Lung (tissue), 16 donors: ENCODE measurements around the gene KRT23. TPM values are rescaled to one million over a fixed set of nuclear protein-coding genes. Genes with fewer than 3 reads are reported as not detected.

Experiments used
- ATAC-seq: fragments of 200-7000 bp; cut with Tn5 transposase; one replicate; pipeline ENCODE4 v1.9.1; 2020; ENCODE audit warnings: moderate number of reproducible peaks; ENCODE audit not compliant: insufficient read depth, low FRiP score
- DNase-seq, 3 donors: peaks; one replicate each; pipeline ENCODE4 v3.0.0-alpha.2; 2013 to 2017
- H3K27ac ChIP-seq, 2 donors: one replicate each; pipeline ENCODE4 v1.5.1; 2013; ENCODE audit warnings: mild to moderate bottlenecking in 2 of 2, moderate library complexity in 2 of 2, control low read depth in 1 of 2, inconsistent platforms in 1 of 2, low read depth in 1 of 2, low read length in 1 of 2
- H3K27me3 ChIP-seq, 3 donors: one replicate each; pipeline ENCODE4 v1.5.1; 2013; ENCODE audit warnings: low read length in 2 of 3; ENCODE audit not compliant: control insufficient read depth in 3 of 3, insufficient read depth in 3 of 3
- H3K36me3 ChIP-seq, 4 donors: one replicate each; pipeline ENCODE4 v1.5.1; 2013; ENCODE audit warnings: low read length in 4 of 4, mild to moderate bottlenecking in 1 of 4, moderate library complexity in 1 of 4; ENCODE audit not compliant: control insufficient read depth in 4 of 4, insufficient read depth in 4 of 4
- H3K4me1 ChIP-seq, 5 donors: one replicate each; pipeline ENCODE4 v1.5.1; 2013; ENCODE audit warnings: low read length in 5 of 5, mild to moderate bottlenecking in 2 of 5, moderate library complexity in 1 of 5; ENCODE audit not compliant: control insufficient read depth in 5 of 5, insufficient read depth in 5 of 5
- H3K4me3 ChIP-seq: one replicate; pipeline ENCODE4 v1.5.1; 2013; ENCODE audit warnings: mild to moderate bottlenecking, control low read depth, moderate library complexity
- H3K9ac ChIP-seq, 2 donors: one replicate each; pipeline ENCODE4 v1.5.1; 2013; ENCODE audit warnings: low read length in 2 of 2, control low read depth in 1 of 2; ENCODE audit not compliant: insufficient read depth in 1 of 2
- H3K9me3 ChIP-seq, 4 donors: one replicate each; pipeline ENCODE4 v1.5.1; 2013; ENCODE audit warnings: low read length in 3 of 4, mild to moderate bottlenecking in 1 of 4, moderate library complexity in 1 of 4; ENCODE audit not compliant: control insufficient read depth in 4 of 4, insufficient read depth in 3 of 4
- WGBS, 2 donors: extraction: QIAGEN DNeasy Blood & Tissue Kit; methylation state at CpG; one replicate each; pipeline ENCODE4 v1.1.7; 2013; 5-methylcytosine and 5-hydroxymethylcytosine counted together
- long read RNA-seq, 5 donors: transcript quantifications; one replicate each; lab custom pipeline, GENCODE V29; 2026
- polyA plus RNA-seq, 2 donors: library from polyadenylated mRNA; stranded (reverse); fragments of 200-250 nt; gene quantifications; one replicate each; pipeline ENCODE4 v1.2.1, GENCODE V29; 2013
- total RNA-seq, 2 donors: library from RNA; depleted of rRNA in 1 of 2; stranded (reverse); fragments of >200 nt in 1 of 2; gene quantifications; one replicate each; pipeline ENCODE4 v1.2.1, GENCODE V29; 2014 to 2021
- TF ChIP-seq, protein P1 (sequence below): IDR thresholded peaks from 2 replicates; pipeline ENCODE4 v1.5.1; 2012; ENCODE audit warnings: mild to moderate bottlenecking; ENCODE audit errors: control extremely low read depth, extremely low read depth
- donor health status: control.
- donor health status: control.
- donor health status: Bipolar disorder and iron deficiency.
- donor health status: healthy.
- donor health status: DM: yes; HTN: yes; CAD: no.

Gene KRT23, protein sequence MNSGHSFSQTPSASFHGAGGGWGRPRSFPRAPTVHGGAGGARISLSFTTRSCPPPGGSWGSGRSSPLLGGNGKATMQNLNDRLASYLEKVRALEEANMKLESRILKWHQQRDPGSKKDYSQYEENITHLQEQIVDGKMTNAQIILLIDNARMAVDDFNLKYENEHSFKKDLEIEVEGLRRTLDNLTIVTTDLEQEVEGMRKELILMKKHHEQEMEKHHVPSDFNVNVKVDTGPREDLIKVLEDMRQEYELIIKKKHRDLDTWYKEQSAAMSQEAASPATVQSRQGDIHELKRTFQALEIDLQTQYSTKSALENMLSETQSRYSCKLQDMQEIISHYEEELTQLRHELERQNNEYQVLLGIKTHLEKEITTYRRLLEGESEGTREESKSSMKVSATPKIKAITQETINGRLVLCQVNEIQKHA
- total RNA-seq (1 to 10 TPM; 1.3 to 2.0 TPM), polyA plus RNA-seq (1 to 10 TPM; 1.9 to 9.4 TPM)
- long read RNA-seq, donor 1, result 0 reads
- long read RNA-seq, donor 2, result 0 reads
- long read RNA-seq, donor 3, result 0 reads
- long read RNA-seq, donor 4, result 0 reads
- long read RNA-seq, donor 5, result 0 reads

DNA sequence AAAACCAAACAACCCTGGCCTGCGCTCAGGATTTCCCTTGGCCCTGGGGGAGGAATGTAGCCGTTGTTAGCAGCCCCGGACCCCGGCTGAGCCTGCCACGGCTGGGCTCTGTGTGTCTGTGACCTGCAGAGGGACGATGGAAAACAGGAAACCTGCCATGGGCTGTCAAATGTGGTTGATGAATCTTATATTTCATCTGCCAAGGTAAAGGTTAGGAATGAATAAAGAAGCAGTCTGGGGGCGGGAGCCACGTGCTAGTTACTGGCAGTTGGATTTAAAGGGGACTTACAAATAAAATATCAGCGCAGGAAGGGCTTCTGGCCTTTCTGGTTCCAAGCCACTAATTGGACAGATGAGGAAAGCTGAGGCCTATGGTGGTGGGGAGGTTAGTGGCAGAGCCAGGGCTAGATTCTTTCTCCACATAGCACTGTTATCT, at the start of gene KRT23:
KRT23 (minus strand) TSS at position 263 of the 436 bp plus-strand sequence. CDS start 1,043 bp downstream, outside the sequence.
- no peak within 1 kb of the TSS for H3K27ac ChIP-seq
- H3K4me3 ChIP-seq, result no peak within 1 kb of the TSS

DNA sequence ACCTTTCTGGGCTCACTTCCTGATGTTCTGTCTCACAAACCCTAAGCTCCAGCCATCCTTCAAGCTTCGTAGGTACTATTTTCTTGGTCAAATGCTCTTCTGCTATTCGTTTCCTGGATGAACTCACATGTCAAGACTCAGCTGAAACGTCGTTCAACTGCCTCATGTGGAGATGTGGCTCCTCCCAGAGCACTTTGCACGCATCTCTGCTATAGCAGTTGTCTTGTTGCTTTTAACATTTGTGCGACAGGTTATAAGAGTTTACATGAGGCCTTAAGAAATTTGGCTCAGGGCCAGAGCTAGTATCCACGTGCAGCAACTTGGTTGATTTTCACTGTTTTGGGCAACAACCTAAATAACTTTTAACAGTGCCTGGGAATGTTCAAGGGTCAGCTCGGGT, 49.5 kb upstream of the KRT23 start:
- TF ChIP-seq, protein P1, sequence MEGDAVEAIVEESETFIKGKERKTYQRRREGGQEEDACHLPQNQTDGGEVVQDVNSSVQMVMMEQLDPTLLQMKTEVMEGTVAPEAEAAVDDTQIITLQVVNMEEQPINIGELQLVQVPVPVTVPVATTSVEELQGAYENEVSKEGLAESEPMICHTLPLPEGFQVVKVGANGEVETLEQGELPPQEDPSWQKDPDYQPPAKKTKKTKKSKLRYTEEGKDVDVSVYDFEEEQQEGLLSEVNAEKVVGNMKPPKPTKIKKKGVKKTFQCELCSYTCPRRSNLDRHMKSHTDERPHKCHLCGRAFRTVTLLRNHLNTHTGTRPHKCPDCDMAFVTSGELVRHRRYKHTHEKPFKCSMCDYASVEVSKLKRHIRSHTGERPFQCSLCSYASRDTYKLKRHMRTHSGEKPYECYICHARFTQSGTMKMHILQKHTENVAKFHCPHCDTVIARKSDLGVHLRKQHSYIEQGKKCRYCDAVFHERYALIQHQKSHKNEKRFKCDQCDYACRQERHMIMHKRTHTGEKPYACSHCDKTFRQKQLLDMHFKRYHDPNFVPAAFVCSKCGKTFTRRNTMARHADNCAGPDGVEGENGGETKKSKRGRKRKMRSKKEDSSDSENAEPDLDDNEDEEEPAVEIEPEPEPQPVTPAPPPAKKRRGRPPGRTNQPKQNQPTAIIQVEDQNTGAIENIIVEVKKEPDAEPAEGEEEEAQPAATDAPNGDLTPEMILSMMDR, result no peak
- H3K4me3 ChIP-seq, result no peak overlapping the region
- H3K9me3 ChIP-seq, result peaks cover 0 to 4% (median 0%) of the 10 kb centered on the region in 4 donors
- DNase-seq (no peak), ATAC-seq (no peak)
- H3K4me1 ChIP-seq, result no peaks in the 10 kb centered on the region
- WGBS, 2 donors, result 56 to 72% methylated on average over 8 of the region's 8 CpGs
- no peak overlapping the region for H3K9ac ChIP-seq
- no peak overlapping the region for H3K27ac ChIP-seq
- H3K36me3 ChIP-seq, result no peaks in the 10 kb centered on the region
- peaks cover 0 to 2% (median 0%) of the 10 kb centered on the region in 3 donors for H3K27me3 ChIP-seq

More for the DNA sequence above, at the start of gene KRT23:
- H3K9ac ChIP-seq, result no peak within 1 kb of the TSS
- peaks cover 0 to 2% (median 0%) of the 10 kb centered on the region in 5 donors for H3K4me1 ChIP-seq
- peak in 1 of 3 donors; percentile 4 for DNase-seq
- whole genome bisulfite sequencing, 2 donors, result 41 to 57% methylated on average over 9 of the region's 9 CpGs
- no peaks in the 10 kb centered on the region for H3K9me3 ChIP-seq
- no peak for ATAC-seq
- TF ChIP-seq, protein P1, result no peak
- H3K27me3 ChIP-seq, result peaks cover 0 to 3% (median 0%) of the 10 kb centered on the region in 3 donors
- no peaks in the 10 kb centered on the region for H3K36me3 ChIP-seq

DNA sequence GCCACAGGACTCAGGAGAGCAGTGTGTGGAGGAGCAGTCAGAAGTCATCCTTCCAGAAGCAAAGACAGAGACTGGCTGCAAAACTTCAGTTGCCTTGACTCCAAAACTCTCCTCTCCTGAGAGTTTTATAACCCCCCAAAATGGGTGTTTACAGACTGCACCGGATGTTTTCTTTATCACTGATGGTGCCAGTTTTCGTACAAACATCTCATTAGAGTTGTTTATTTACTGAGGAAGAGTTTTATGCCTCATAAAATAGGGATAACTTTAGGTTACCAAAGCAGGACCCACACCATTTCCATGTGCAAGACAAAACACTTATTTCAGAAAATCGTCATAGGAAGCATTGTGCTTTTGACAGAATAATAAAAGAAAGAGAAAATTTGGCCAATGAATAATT, 46.8 kb upstream of the KRT23 start, which contains the start of gene KRT40:
KRT40 (minus strand) TSS at position 101 of the 400 bp plus-strand sequence; CDS start at position 48, 53 bp downstream.
- DNase-seq (no peak), ATAC-seq (no peak)
- TF ChIP-seq, protein P1, result no peak
- Histone ChIP-seq H3K27me3 (peaks cover 0 to 2% (median 0%) of the 10 kb centered on the region in 3 donors), H3K9ac (no peak within 1 kb of the TSS), H3K9me3 (no peaks in the 10 kb centered on the region), H3K27ac (no peak within 1 kb of the TSS), H3K36me3 (no peaks in the 10 kb centered on the region), H3K4me3 (no peak within 1 kb of the TSS), H3K4me1 (peaks cover 0 to 10% (median 8%) of the 10 kb centered on the region in 5 donors)
- WGBS, 2 donors, result 54 to 64% methylated on average over 3 of the region's 3 CpGs
